ENCODE results near the gene SERPINB5. TPM values are rescaled to one million over a fixed set of nuclear protein-coding genes. Genes with fewer than 3 reads are reported as not detected.

SERPINB5 gene
- total and polyA plus RNA-seq, 2 experiments from 2014 or later, result 0.16 TPM; not detected in 1

DNA sequence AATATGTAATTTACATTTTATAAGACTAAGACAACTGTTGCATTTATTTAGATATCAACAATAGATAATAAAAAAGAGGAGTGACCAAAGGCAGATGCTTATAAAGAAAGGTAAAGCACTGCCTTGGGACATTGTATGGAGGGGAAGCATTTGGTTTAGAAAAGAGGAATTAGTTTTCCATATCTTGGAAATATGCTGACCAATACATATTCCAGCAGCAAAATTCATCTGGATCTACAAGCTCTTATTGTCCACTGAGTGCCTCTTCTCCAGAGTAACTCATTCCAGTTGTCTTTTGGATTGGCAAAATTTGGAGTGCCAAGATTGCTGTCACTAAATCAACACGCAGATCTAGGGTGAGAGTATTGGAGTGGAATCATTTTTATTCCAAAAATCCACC, 45.6 kb upstream of the SERPINB5 start:
- Histone ChIP-seq H2AFZ (no peak overlapping the region), H3K4me1 (ENCODE audit: insufficient read depth) (no peaks in the 10 kb centered on the region), H3K36me3 (ENCODE audit: insufficient read depth) (no peaks in the 10 kb centered on the region), H3K79me2 (replicated peaks; ENCODE audit: insufficient read depth) (no peaks in the 10 kb centered on the region), H3K27me3 (ENCODE audit: insufficient read depth) (no peaks in the 10 kb centered on the region), H3K4me3 (no peak overlapping the region), H4K20me1 (replicated peaks; ENCODE audit: insufficient read depth) (no peaks in the 10 kb centered on the region), H3K4me2 (no peak overlapping the region), H3K9me2 (ENCODE audit: insufficient read depth) (no peaks in the 10 kb centered on the region), H3F3A (replicated peaks; ENCODE audit: low read depth) (no peaks in the 10 kb centered on the region), H3K27ac (ENCODE audit: low read depth) (no peak overlapping the region)
- DNase-seq (ENCODE audit: low spot score) (no peak), ATAC-seq (no peak)
- Mint-ChIP-seq H3K27me3 (ENCODE audit: insufficient read depth, low read depth, poor library complexity) (peaks cover 4% of the 10 kb centered on the region), H3K27ac (no peak overlapping the region), H3K4me1 (peaks cover 8% of the 10 kb centered on the region; the same call in 2 of the 3 replicates), H3K4me3 (no peak overlapping the region), H3K36me3 (ENCODE audit: low read depth) (no peaks in the 10 kb centered on the region), H3K9me3 (no peaks in the 10 kb centered on the region)
- TF ChIP-seq STAT1 (IDR thresholded peaks at IDR 0.05; ENCODE audit: unreplicated experiment) (no peak), ZNF331 (CRISPR knock-in tag; IDR thresholded peaks at IDR 0.05; ENCODE audit: low read depth) (no peak), CTCF (conservative IDR thresholded peaks at IDR 0.05; ENCODE audit: low read depth in 2 of 2) (no peak), REST (IDR thresholded peaks at IDR 0.05; ENCODE audit: unreplicated experiment) (no peak), POLR2AphosphoS5 (IDR thresholded peaks at IDR 0.05; ENCODE audit: low read depth) (no peak), EZH2 (IDR thresholded peaks at IDR 0.05; ENCODE audit: low read depth, unreplicated experiment) (no peak), ZNF114 (CRISPR knock-in tag; IDR thresholded peaks at IDR 0.05) (no peak), JUNB (IDR thresholded peaks at IDR 0.05; ENCODE audit: unreplicated experiment) (no peak), CREB1 (CRISPR knock-in tag; IDR thresholded peaks at IDR 0.05; ENCODE audit: low read depth) (no peak), ZNF462 (CRISPR knock-in tag; IDR thresholded peaks at IDR 0.05) (no peak), EZH2phosphoT487 (IDR thresholded peaks at IDR 0.05; ENCODE audit: unreplicated experiment) (no peak), NANOG (IDR thresholded peaks at IDR 0.05; ENCODE audit: borderline replicate concordance) (no peak)
- TF ChIP-seq, protein P1, sequence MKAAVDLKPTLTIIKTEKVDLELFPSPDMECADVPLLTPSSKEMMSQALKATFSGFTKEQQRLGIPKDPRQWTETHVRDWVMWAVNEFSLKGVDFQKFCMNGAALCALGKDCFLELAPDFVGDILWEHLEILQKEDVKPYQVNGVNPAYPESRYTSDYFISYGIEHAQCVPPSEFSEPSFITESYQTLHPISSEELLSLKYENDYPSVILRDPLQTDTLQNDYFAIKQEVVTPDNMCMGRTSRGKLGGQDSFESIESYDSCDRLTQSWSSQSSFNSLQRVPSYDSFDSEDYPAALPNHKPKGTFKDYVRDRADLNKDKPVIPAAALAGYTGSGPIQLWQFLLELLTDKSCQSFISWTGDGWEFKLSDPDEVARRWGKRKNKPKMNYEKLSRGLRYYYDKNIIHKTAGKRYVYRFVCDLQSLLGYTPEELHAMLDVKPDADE (IDR thresholded peaks at IDR 0.05), result no peak

All from GM23338 (cell line).